HL-60/S4 treated with retinoic acid at 250 ng/mL for 4 days and 3 days (cell line): Measurements from ENCODE around the gene ICE1.
"Not testable (repeated sequence)": the region's sequence is repeated elsewhere in the genome, so short reads cannot be mapped to it uniquely, and the experiment has no call there.

ENCODE experiments used
- in situ Hi-C: fragments of 300-500 bp; cut with MboI; formaldehyde crosslinking; loops from 2 replicates; pipeline ENCODE4 v1.7.0; 2022; ENCODE audit warnings: low sequenced_read_pairs

ICE1 gene

GRCh38 chr5:5395093-5395492, 27.4 kb upstream of the ICE1 start:
- in situ Hi-C loops: not testable (repeated sequence)

- in situ Hi-C loops: no loop called here
Observed at GRCh38 chr5:5398071-5398470, 24.4 kb upstream of the ICE1 start.

GRCh38 chr5:5401095-5401494, 21.4 kb upstream of the ICE1 start:
- in situ Hi-C loops: no loop called here

GRCh38 chr5:5403741-5404140, 18.7 kb upstream of the ICE1 start:
- in situ Hi-C loops: no loop called here

- in situ Hi-C loops: no loop called here
Observed at GRCh38 chr5:5404381-5404780, 18.1 kb upstream of the ICE1 start.

GRCh38 chr5:5405441-5405840, 17.0 kb upstream of the ICE1 start:
- in situ Hi-C loops: no loop called here

GRCh38 chr5:5407924-5408323, 14.6 kb upstream of the ICE1 start:
- in situ Hi-C loops: no loop called here

- in situ Hi-C loops: no loop called here
Observed at GRCh38 chr5:5409151-5409810, 13.2 kb upstream of the ICE1 start.

- in situ Hi-C loops: not testable (repeated sequence)
Observed at GRCh38 chr5:5413856-5414255, 8.6 kb upstream of the ICE1 start.

GRCh38 chr5:5414999-5415398, 7.5 kb upstream of the ICE1 start:
- in situ Hi-C loops: no loop called here

- in situ Hi-C loops: no loop called here
Observed at GRCh38 chr5:5416733-5417132, 5.7 kb upstream of the ICE1 start.

- in situ Hi-C loops: no loop called here
Observed at GRCh38 chr5:5418006-5418405, 4.5 kb upstream of the ICE1 start.

- in situ Hi-C loops: no loop called here
Observed at GRCh38 chr5:5418764-5419163, 3.7 kb upstream of the ICE1 start.

GRCh38 chr5:5419291-5420210, 2.9 kb upstream of the ICE1 start:
- in situ Hi-C loops: no loop called here

GRCh38 chr5:5420251-5420650, 2.2 kb upstream of the ICE1 start:
- in situ Hi-C loops: no loop called here

- in situ Hi-C loops: no loop called here
Observed at GRCh38 chr5:5421149-5421960, 1.1 kb upstream of the ICE1 start.

GRCh38 chr5:5422819-5423515, 490 bp downstream of the ICE1 start:
- in situ Hi-C loops: no loop called here

GRCh38 chr5:5423586-5423985, 1.1 kb downstream of the ICE1 start:
- in situ Hi-C loops: no loop called here

GRCh38 chr5:5424736-5425135, 2.3 kb downstream of the ICE1 start:
- in situ Hi-C loops: no loop called here

- in situ Hi-C loops: no loop called here
Observed at GRCh38 chr5:5430136-5430535, 7.7 kb downstream of the ICE1 start.
